ENCODE measurements around the gene ITGA6. TPM values are rescaled to one million over a fixed set of nuclear protein-coding genes. Genes with fewer than 3 reads are reported as not detected.

Gene ITGA6
- total and polyA plus RNA-seq, 5 donors from 2014 or later: 39.2 to 68.5 (median 50.3) TPM

GRCh38 chr2:172408143-172408766 is 19.1 kb upstream of the ITGA6 start:
- ATAC-seq (ENCODE audit: low read depth in 2 of 2): no peak

DNA sequence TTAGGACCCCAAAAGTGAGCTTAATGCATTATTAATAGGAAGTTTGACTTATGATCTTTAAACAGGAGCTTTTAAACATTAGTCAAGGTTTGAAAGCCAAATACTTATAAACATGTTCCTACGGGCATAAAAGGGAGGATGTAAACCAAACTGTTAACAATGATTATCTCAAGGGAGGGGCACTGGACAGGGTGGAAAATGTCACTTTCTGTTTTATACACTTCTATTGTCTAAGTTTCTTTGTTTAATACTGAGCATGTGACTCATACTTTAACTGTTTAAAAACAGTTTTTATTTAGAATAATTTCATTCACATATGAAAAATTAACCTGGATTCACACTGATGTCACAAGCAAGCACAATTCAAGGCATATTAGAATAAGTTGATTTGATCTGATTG is 18.3 kb upstream of the ITGA6 start:
- H3K9me3 ChIP-seq (ENCODE audit: control insufficient read depth in 2 of 2, low read length in 2 of 2): no peaks in the 10 kb centered on the region
- H3K36me3 ChIP-seq (ENCODE audit: control insufficient read depth, insufficient read depth, low read length): no peaks in the 10 kb centered on the region
- peaks cover 8% of the 10 kb centered on the region for H3K27me3 ChIP-seq (ENCODE audit: control insufficient read depth, insufficient read depth, low read length)
- peaks cover 0 to 3% (median 0%) of the 10 kb centered on the region in 4 donors for H3K4me1 Mint-ChIP-seq
- H3K9me3 Mint-ChIP-seq: peaks cover 0 to 2% (median 0%) of the 10 kb centered on the region in 7 donors
- H3K27ac Mint-ChIP-seq: no peak overlapping the region
- peaks cover 5% of the 10 kb centered on the region for H3K4me1 ChIP-seq (ENCODE audit: control insufficient read depth, insufficient read depth, low read length, poor library complexity, severe bottlenecking)
- no peak overlapping the region for H3K4me3 ChIP-seq (ENCODE audit: low read depth, low read length)
- H3K27ac ChIP-seq (ENCODE audit: insufficient read depth, low read length, poor library complexity, severe bottlenecking): no peak overlapping the region
- ATAC-seq (ENCODE audit: low read depth in 2 of 2) (no peak), DNase-seq (no peak)
- H3K4me3 Mint-ChIP-seq: no peak overlapping the region
- peaks cover 48% of the 10 kb centered on the region for H3K27me3 Mint-ChIP-seq
- H3K36me3 Mint-ChIP-seq: no peaks in the 10 kb centered on the region

More at GRCh38 chr2:172408143-172408766, 19.1 kb upstream of the ITGA6 start:
- Histone ChIP-seq H3K36me3 (ENCODE audit: control insufficient read depth, insufficient read depth, low read length) (no peaks in the 10 kb centered on the region), H3K27ac (ENCODE audit: insufficient read depth, low read length, poor library complexity, severe bottlenecking) (no peak overlapping the region), H3K4me3 (ENCODE audit: low read depth, low read length) (no peak overlapping the region), H3K27me3 (ENCODE audit: control insufficient read depth, insufficient read depth, low read length) (peaks cover 8% of the 10 kb centered on the region), H3K4me1 (ENCODE audit: control insufficient read depth, insufficient read depth, low read length, poor library complexity, severe bottlenecking) (peaks cover 5% of the 10 kb centered on the region), H3K9me3 (ENCODE audit: control insufficient read depth in 2 of 2, low read length in 2 of 2) (no peaks in the 10 kb centered on the region)
- H3K4me1 Mint-ChIP-seq: peaks cover 0 to 3% (median 0%) of the 10 kb centered on the region in 4 donors
- peaks cover 48% of the 10 kb centered on the region for H3K27me3 Mint-ChIP-seq
- H3K36me3 Mint-ChIP-seq: no peaks in the 10 kb centered on the region
- peaks cover 0 to 2% (median 0%) of the 10 kb centered on the region in 7 donors for H3K9me3 Mint-ChIP-seq
- no peak for DNase-seq
- H3K4me3 Mint-ChIP-seq: no peak overlapping the region
- H3K27ac Mint-ChIP-seq: no peak overlapping the region

DNA sequence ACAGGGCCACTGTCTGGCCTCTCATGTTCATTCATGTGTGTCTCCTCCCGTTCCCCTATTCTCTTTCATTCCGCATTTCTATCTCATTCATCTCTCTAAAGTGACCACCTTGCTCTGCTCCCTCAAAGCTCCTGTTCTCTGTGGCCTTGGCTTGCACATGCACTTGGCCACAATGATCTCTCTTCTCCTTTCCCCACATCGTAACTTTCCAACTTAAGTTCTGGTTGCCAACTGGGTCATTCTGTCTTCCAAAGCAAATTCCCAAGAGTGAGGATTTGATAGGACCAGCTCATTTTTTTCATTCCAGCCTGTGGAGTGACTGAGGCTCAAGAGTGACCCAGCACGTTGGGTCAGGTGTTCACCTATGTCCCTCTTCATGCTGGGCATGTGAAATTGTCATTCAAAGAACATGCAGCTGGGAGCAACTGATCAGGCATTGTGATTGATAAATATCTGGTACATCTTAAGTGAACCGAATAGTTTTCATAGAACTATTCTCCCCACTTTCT is 14.3 kb upstream of the ITGA6 start:
- no peak for DNase-seq
- ATAC-seq (ENCODE audit: low read depth in 2 of 2): no peak
- Histone ChIP-seq H3K27me3 (ENCODE audit: control insufficient read depth, insufficient read depth, low read length) (peaks cover 5% of the 10 kb centered on the region), H3K27ac (ENCODE audit: insufficient read depth, low read length, poor library complexity, severe bottlenecking) (no peak overlapping the region), H3K9me3 (ENCODE audit: control insufficient read depth in 2 of 2, low read length in 2 of 2) (no peaks in the 10 kb centered on the region), H3K36me3 (ENCODE audit: control insufficient read depth, insufficient read depth, low read length) (no peaks in the 10 kb centered on the region), H3K4me3 (ENCODE audit: low read depth, low read length) (no peak overlapping the region), H3K4me1 (ENCODE audit: control insufficient read depth, insufficient read depth, low read length, poor library complexity, severe bottlenecking) (peaks cover 5% of the 10 kb centered on the region)
- Mint-ChIP-seq H3K4me1 (peaks cover 0 to 4% (median 1%) of the 10 kb centered on the region in 4 donors), H3K36me3 (no peaks in the 10 kb centered on the region), H3K9me3 (peaks cover 0 to 2% (median 0%) of the 10 kb centered on the region in 7 donors), H3K27me3 (peaks cover 32% of the 10 kb centered on the region), H3K4me3 (no peak overlapping the region), H3K27ac (no peak overlapping the region)

DNA sequence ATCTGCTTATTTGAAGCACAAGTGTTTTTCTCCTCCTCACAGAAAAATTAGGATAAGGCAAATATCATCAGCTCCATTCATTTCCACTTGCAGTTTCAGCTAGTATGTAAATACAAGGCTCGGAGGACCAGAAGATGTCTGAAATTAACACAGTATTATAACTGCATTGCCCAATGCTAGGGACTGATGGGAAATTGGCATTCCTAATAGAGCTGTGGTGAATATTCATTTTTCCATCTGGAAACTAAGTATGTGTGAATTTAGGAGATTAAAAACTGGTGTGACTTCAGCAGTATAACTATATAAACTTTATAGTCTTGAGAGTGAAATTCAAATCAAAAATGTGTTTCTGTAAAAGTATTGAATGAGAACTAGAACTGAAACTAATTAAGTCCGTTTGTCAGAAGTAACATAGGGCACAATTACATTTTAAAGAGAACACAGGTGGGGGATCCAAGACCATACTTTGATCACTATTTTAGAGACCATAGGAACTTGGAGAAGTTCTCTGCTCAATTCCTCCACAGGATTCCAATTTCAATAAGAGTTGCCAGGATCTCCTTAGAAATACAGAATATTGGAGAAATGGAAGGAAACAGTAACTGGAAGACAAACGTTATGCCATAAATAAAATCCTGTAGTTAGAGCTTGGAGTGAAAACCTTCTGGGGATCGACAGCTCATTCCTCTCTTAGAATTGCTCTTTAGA is 12.1 kb upstream of the ITGA6 start:
- ATAC-seq (ENCODE audit: low read depth in 2 of 2) (no peak), DNase-seq (no peak)
- H3K4me1 Mint-ChIP-seq: peaks cover 0 to 4% (median 0%) of the 10 kb centered on the region in 4 donors
- no peaks in the 10 kb centered on the region for H3K36me3 ChIP-seq (ENCODE audit: control insufficient read depth, insufficient read depth, low read length)
- H3K27me3 ChIP-seq (ENCODE audit: control insufficient read depth, insufficient read depth, low read length): peaks cover 7% of the 10 kb centered on the region
- no peak overlapping the region for H3K27ac ChIP-seq (ENCODE audit: insufficient read depth, low read length, poor library complexity, severe bottlenecking)
- peaks cover 27% of the 10 kb centered on the region for H3K27me3 Mint-ChIP-seq
- no peaks in the 10 kb centered on the region for H3K36me3 Mint-ChIP-seq
- H3K27ac Mint-ChIP-seq: no peak overlapping the region
- no peaks in the 10 kb centered on the region for H3K9me3 ChIP-seq (ENCODE audit: control insufficient read depth in 2 of 2, low read length in 2 of 2)
- H3K9me3 Mint-ChIP-seq: peaks cover 0 to 5% (median 0%) of the 10 kb centered on the region in 7 donors
- no peak overlapping the region for H3K4me3 ChIP-seq (ENCODE audit: low read depth, low read length)
- H3K4me1 ChIP-seq (ENCODE audit: control insufficient read depth, insufficient read depth, low read length, poor library complexity, severe bottlenecking): no peaks in the 10 kb centered on the region
- H3K4me3 Mint-ChIP-seq: no peak overlapping the region

DNA sequence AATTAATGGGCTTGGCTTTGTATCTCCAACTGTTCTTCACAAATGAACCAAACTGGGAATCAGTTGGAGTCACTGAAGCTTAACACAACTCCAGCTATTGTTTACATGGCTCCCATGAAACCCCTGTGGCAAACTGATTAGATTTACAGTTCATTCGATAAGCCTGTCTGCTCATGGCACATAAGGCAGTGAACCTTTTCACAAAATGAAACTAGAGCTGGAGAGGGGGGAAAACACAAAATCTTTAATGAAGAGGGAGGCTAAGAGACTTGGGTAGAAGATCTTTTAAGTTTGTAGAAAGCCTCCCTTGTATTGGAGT is 11.6 kb upstream of the ITGA6 start:
- Histone ChIP-seq H3K4me1 (ENCODE audit: control insufficient read depth, insufficient read depth, low read length, poor library complexity, severe bottlenecking) (no peaks in the 10 kb centered on the region), H3K27ac (ENCODE audit: insufficient read depth, low read length, poor library complexity, severe bottlenecking) (no peak overlapping the region), H3K4me3 (ENCODE audit: low read depth, low read length) (no peak overlapping the region), H3K36me3 (ENCODE audit: control insufficient read depth, insufficient read depth, low read length) (no peaks in the 10 kb centered on the region), H3K9me3 (ENCODE audit: control insufficient read depth in 2 of 2, low read length in 2 of 2) (no peaks in the 10 kb centered on the region), H3K27me3 (ENCODE audit: control insufficient read depth, insufficient read depth, low read length) (peaks cover 9% of the 10 kb centered on the region)
- Mint-ChIP-seq H3K4me1 (peaks cover 0 to 4% (median 0%) of the 10 kb centered on the region in 4 donors), H3K27me3 (peaks cover 32% of the 10 kb centered on the region), H3K4me3 (no peak overlapping the region), H3K36me3 (no peaks in the 10 kb centered on the region), H3K9me3 (peaks cover 0 to 5% (median 0%) of the 10 kb centered on the region in 7 donors), H3K27ac (no peak overlapping the region)
- DNase-seq (no peak), ATAC-seq (ENCODE audit: low read depth in 2 of 2) (no peak)

GRCh38 chr2:172416447-172417058 is 10.8 kb upstream of the ITGA6 start:
- Histone ChIP-seq H3K27me3 (ENCODE audit: control insufficient read depth, insufficient read depth, low read length) (peaks cover 9% of the 10 kb centered on the region), H3K27ac (ENCODE audit: insufficient read depth, low read length, poor library complexity, severe bottlenecking) (no peak overlapping the region), H3K9me3 (ENCODE audit: control insufficient read depth in 2 of 2, low read length in 2 of 2) (no peaks in the 10 kb centered on the region), H3K36me3 (ENCODE audit: control insufficient read depth, insufficient read depth, low read length) (no peaks in the 10 kb centered on the region), H3K4me1 (ENCODE audit: control insufficient read depth, insufficient read depth, low read length, poor library complexity, severe bottlenecking) (no peaks in the 10 kb centered on the region), H3K4me3 (ENCODE audit: low read depth, low read length) (no peak overlapping the region)
- Mint-ChIP-seq H3K27ac (no peak overlapping the region), H3K9me3 (peaks cover 0 to 5% (median 0%) of the 10 kb centered on the region in 7 donors), H3K27me3 (peaks cover 34% of the 10 kb centered on the region), H3K36me3 (no peaks in the 10 kb centered on the region), H3K4me3 (no peak overlapping the region), H3K4me1 (peaks cover 0 to 4% (median 0%) of the 10 kb centered on the region in 4 donors)
- ATAC-seq (ENCODE audit: low read depth in 2 of 2) (no peak), DNase-seq (no peak)

DNA sequence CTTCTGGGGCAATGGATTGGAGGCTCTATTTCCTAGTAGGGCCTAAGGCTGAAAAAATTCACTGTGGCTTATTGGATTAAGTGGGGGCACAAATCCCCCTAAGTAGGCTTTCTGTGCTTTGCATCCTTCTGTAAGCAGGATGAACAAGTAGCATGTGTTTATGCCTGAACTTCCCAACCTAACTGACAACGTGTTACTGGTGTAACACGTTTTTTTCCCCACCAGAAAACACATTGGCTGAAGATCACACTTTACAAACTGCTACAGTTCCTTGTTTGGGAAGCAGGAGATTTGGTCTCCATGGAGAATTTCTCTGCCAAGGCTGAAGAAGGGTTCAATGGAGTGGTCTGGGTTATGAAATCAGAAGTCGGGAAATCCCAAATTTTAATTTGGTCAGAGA is 7.2 kb upstream of the ITGA6 start:
- Mint-ChIP-seq H3K27ac (no peak overlapping the region), H3K4me3 (no peak overlapping the region), H3K9me3 (peaks cover 0 to 5% (median 0%) of the 10 kb centered on the region in 7 donors), H3K4me1 (peaks cover under 1 to 8% (median 5%) of the 10 kb centered on the region in 4 donors), H3K27me3 (peaks cover 44% of the 10 kb centered on the region), H3K36me3 (no peaks in the 10 kb centered on the region)
- H3K27ac ChIP-seq (ENCODE audit: insufficient read depth, low read length, poor library complexity, severe bottlenecking): no peak overlapping the region
- H3K36me3 ChIP-seq (ENCODE audit: control insufficient read depth, insufficient read depth, low read length): no peaks in the 10 kb centered on the region
- DNase-seq: no peak
- no peak overlapping the region for H3K4me3 ChIP-seq (ENCODE audit: low read depth, low read length)
- H3K9me3 ChIP-seq (ENCODE audit: control insufficient read depth in 2 of 2, low read length in 2 of 2): no peaks in the 10 kb centered on the region
- H3K27me3 ChIP-seq (ENCODE audit: control insufficient read depth, insufficient read depth, low read length): peaks cover 9% of the 10 kb centered on the region
- no peaks in the 10 kb centered on the region for H3K4me1 ChIP-seq (ENCODE audit: control insufficient read depth, insufficient read depth, low read length, poor library complexity, severe bottlenecking)
- no peak for ATAC-seq (ENCODE audit: low read depth in 2 of 2)
